Measurements from ENCODE around the gene PWWP2B.
A peak's percentile ranks its signal among the peaks of the same experiment; 100 is the strongest.

PWWP2B gene

DNA sequence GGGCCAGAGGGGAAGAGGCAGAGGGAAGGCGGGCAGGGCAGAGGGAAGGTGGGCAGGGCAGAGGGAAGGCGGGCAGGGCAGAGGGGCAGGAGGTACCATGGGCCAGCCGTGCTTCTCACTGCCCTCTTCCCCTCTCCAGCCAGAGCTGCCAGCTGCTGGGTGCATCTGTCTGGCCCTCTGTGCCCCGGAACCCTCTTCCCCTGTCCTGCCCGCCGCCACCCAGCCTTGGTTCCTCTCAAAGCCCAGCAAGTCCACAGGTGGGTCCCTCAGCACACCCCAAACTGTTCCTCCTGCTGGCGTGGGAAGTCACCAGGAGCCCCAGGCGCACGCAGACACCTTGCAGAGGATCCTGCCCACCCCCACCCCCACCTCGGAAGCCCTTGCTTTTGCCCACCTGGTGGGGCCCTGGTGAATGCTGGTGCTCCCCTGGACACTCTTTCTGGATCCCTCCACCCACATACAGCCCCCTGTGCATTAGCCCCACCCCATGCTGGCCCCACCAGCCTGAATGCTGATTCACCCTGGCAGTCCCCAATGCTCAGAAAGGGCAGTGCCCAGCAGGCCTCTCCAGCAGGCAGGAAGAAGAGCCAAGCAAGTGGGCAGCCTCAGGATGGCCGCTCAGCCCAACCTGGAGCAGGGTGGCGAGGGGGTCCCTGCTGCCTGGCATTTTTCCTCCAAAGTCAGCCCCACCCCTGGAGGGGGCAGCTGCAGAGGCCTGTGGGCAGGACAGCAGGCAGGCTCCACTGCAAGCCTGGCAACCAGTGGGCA is 1.9 kb upstream of the PWWP2B start:
- TF ChIP-seq, protein P1, sequence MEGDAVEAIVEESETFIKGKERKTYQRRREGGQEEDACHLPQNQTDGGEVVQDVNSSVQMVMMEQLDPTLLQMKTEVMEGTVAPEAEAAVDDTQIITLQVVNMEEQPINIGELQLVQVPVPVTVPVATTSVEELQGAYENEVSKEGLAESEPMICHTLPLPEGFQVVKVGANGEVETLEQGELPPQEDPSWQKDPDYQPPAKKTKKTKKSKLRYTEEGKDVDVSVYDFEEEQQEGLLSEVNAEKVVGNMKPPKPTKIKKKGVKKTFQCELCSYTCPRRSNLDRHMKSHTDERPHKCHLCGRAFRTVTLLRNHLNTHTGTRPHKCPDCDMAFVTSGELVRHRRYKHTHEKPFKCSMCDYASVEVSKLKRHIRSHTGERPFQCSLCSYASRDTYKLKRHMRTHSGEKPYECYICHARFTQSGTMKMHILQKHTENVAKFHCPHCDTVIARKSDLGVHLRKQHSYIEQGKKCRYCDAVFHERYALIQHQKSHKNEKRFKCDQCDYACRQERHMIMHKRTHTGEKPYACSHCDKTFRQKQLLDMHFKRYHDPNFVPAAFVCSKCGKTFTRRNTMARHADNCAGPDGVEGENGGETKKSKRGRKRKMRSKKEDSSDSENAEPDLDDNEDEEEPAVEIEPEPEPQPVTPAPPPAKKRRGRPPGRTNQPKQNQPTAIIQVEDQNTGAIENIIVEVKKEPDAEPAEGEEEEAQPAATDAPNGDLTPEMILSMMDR (conservative IDR thresholded peaks at IDR 0.05; ENCODE audit: low read length) = no peak
- TF ChIP-seq EZH2phosphoT487 (IDR thresholded peaks at IDR 0.05; ENCODE audit: borderline replicate concordance) = no peak
- Histone ChIP-seq H3K4me3 (ENCODE audit: low read length, poor library complexity, severe bottlenecking) (peak overlapping the region; percentile 69), H4K20me1 (ENCODE audit: insufficient read depth, low read length, poor library complexity, severe bottlenecking) (peaks cover 21% of the 10 kb centered on the region), H2AFZ (ENCODE audit: low read length) (no peak overlapping the region), H3K4me1 (ENCODE audit: insufficient read depth, low read length, poor library complexity, severe bottlenecking) (peaks cover 54% of the 10 kb centered on the region), H3K36me3 (ENCODE audit: insufficient read depth, low read length) (no peaks in the 10 kb centered on the region), H3K4me2 (ENCODE audit: low read depth, low read length, poor library complexity, severe bottlenecking) (peak overlapping the region; percentile 62), H3K9ac (ENCODE audit: low read depth, low read length, poor library complexity, severe bottlenecking) (peak overlapping the region; percentile 72), H3K9me3 (ENCODE audit: insufficient read depth, low read depth, low read length) (no peaks in the 10 kb centered on the region), H3K79me2 (ENCODE audit: insufficient read depth, low read length) (peaks cover 34% of the 10 kb centered on the region), H3K9me2 (replicated peaks; ENCODE audit: low read depth, low read length) (no peaks in the 10 kb centered on the region), H3K27me3 (ENCODE audit: insufficient read depth, low read length, poor library complexity, severe bottlenecking) (no peaks in the 10 kb centered on the region), H3F3A (ENCODE audit: low read depth) (0 out of 2 replicates have a peak, but pooled peaks cover 6% of the 10 kb centered on the region)

DNA sequence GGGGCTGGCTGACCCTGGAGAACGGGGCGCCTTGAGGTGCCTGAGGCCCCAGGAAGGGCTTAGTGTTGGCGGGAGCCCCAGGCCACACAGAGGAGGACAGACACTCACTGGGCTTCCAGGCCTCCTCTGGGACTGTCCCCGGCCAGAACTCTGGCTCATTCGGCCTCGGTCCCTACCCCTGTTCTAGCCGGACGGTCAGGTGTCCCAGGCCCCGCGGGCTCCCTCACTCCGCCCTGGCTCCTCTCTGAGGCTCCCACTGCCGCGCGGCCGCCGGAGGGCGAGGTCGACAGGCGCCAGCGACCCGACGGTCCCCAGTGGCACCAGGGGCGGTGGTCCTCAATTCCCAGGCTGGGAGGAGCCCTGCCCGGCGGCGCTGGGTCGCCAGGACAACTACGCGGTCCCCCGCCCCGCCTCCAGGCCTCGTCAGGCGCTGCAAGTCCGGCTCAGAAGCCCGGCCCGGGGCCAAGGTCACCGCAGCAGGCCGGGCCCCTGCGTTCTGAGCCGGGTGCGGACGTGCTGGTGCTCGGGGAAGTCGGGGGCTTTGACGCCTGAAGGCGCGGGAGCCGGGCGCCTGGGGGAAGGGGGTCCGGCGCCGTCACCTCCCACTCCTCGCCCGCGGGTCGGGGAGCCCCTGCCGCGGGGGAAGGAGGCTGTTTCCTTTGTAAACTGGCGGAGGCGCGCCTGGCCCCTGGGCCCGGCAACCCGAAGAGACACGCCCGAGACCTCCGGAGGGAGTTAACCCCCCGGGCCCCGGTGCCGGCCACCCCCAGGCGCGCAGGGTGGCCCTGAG is 1.1 kb upstream of the PWWP2B start:
- no peak overlapping the region for H2AFZ ChIP-seq (ENCODE audit: low read length)
- peak overlapping the region; percentile 62 for H3K4me2 ChIP-seq (ENCODE audit: low read depth, low read length, poor library complexity, severe bottlenecking)
- H4K20me1 ChIP-seq (ENCODE audit: insufficient read depth, low read length, poor library complexity, severe bottlenecking) = peaks cover 22% of the 10 kb centered on the region
- H3F3A ChIP-seq (ENCODE audit: low read depth) = 0 out of 2 replicates have a peak, but pooled peaks cover 6% of the 10 kb centered on the region
- H3K27me3 ChIP-seq (ENCODE audit: insufficient read depth, low read length, poor library complexity, severe bottlenecking) = no peaks in the 10 kb centered on the region
- no peaks in the 10 kb centered on the region for H3K9me2 ChIP-seq (replicated peaks; ENCODE audit: low read depth, low read length)
- TF ChIP-seq EZH2phosphoT487 (IDR thresholded peaks at IDR 0.05; ENCODE audit: borderline replicate concordance) = no peak
- H3K9me3 ChIP-seq (ENCODE audit: insufficient read depth, low read depth, low read length) = no peaks in the 10 kb centered on the region
- H3K9ac ChIP-seq (ENCODE audit: low read depth, low read length, poor library complexity, severe bottlenecking) = peak overlapping the region; percentile 72
- peaks cover 42% of the 10 kb centered on the region for H3K79me2 ChIP-seq (ENCODE audit: insufficient read depth, low read length)
- H3K4me3 ChIP-seq (ENCODE audit: low read length, poor library complexity, severe bottlenecking) = peak overlapping the region; percentile 69
- no peaks in the 10 kb centered on the region for H3K36me3 ChIP-seq (ENCODE audit: insufficient read depth, low read length)
- H3K4me1 ChIP-seq (ENCODE audit: insufficient read depth, low read length, poor library complexity, severe bottlenecking) = peaks cover 60% of the 10 kb centered on the region

DNA sequence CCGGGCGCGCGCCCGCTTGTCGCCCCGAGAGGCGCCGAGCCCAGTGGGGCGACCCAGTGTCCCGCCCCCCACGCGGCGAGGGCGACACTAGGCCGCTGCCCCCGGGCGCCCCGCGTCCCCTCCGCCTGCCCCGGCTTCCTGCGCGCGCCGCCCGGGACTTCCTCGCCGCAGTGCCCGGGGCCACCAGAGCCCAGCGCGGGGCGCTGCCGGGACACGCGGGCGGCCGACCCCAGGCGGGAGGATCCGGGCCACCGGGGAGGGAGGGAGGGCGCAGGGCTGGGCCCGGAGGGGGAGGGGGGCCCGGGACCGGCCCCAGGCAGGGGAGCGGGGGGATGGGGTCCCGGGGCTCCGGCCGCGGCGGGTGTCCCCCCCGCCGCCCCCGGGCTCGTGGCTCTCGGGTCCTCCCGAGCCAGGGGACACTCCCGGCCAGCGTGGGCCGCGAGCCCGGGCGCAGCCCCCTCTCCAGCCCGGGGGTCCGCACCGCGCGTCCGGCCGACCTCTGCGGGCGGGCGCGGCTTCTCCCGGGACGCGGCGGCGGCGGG is 435 bp upstream of the PWWP2B start:
- Histone ChIP-seq H3K9me2 (replicated peaks; ENCODE audit: low read depth, low read length) (no peaks in the 10 kb centered on the region), H3K4me1 (ENCODE audit: insufficient read depth, low read length, poor library complexity, severe bottlenecking) (peaks cover 66% of the 10 kb centered on the region), H3K4me3 (ENCODE audit: low read length, poor library complexity, severe bottlenecking) (peak overlapping the region; percentile 69), H3K4me2 (ENCODE audit: low read depth, low read length, poor library complexity, severe bottlenecking) (peak overlapping the region; percentile 62), H4K20me1 (ENCODE audit: insufficient read depth, low read length, poor library complexity, severe bottlenecking) (peaks cover 29% of the 10 kb centered on the region), H3F3A (ENCODE audit: low read depth) (0 out of 2 replicates have a peak, but pooled peaks cover 6% of the 10 kb centered on the region), H3K36me3 (ENCODE audit: insufficient read depth, low read length) (no peaks in the 10 kb centered on the region), H2AFZ (ENCODE audit: low read length) (no peak overlapping the region), H3K9me3 (ENCODE audit: insufficient read depth, low read depth, low read length) (no peaks in the 10 kb centered on the region), H3K27me3 (ENCODE audit: insufficient read depth, low read length, poor library complexity, severe bottlenecking) (no peaks in the 10 kb centered on the region), H3K79me2 (ENCODE audit: insufficient read depth, low read length) (peaks cover 49% of the 10 kb centered on the region), H3K9ac (ENCODE audit: low read depth, low read length, poor library complexity, severe bottlenecking) (peak overlapping the region; percentile 72)
- TF ChIP-seq, protein P1 (conservative IDR thresholded peaks at IDR 0.05; ENCODE audit: low read length) = no peak; the same call in 1 of the 2 replicates
- TF ChIP-seq EZH2phosphoT487 (IDR thresholded peaks at IDR 0.05; ENCODE audit: borderline replicate concordance) = no peak

Data from Loucy (cell line).